ENCODE measurements around the gene ARAP1. TPM values are rescaled to one million over a fixed set of nuclear protein-coding genes. Genes with fewer than 3 reads are reported as not detected.

The ARAP1 gene
- total RNA-seq, 1 donor from 2014 or later, result 55.1 TPM

DNA sequence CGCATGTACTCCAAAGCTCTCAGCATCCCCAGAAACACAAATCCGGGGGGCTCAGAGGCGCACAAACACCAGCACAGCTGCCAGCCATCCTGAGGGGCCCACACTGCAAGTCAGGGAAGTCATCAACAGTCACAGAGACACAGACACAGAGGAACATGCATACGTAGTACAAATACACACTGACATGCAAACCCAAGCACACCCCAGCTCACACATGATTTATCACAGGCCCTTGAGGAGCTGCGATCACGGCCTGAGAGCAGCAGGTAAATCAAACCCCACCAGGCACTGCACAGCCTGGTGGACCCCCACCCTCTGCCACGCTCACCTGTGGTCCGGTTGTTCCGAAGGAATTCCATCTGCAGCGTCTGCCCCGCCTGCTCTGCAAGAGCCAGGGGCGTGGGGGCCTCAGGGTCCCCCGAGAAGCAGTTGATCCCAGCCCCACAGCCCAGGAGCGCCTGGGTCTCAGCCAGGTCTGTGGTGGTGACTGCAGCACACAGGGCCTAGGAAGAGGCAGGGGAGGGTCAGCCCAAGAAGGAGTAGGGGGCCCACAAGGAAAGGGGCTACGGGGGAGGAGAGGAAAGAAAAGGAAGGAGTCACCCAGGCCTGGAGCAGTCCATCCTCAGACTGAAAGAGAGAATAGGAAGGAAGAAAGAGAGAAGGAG is 49.5 kb downstream of the ARAP1 start:
- no peak for DNase-seq (ENCODE audit: low spot score)
- no peak overlapping the region for H3K27ac Mint-ChIP-seq (ENCODE audit: unreplicated experiment)
- H3K4me1 Mint-ChIP-seq (ENCODE audit: unreplicated experiment), result peaks cover 10% of the 10 kb centered on the region
- peak overlapping the region; percentile 59 for H3K4me3 Mint-ChIP-seq (ENCODE audit: unreplicated experiment)
- H3K36me3 Mint-ChIP-seq (ENCODE audit: low read depth, unreplicated experiment), result peaks cover 47% of the 10 kb centered on the region
- H3K27me3 Mint-ChIP-seq (ENCODE audit: unreplicated experiment), result peaks cover 20% of the 10 kb centered on the region
- TF ChIP-seq, protein P1, sequence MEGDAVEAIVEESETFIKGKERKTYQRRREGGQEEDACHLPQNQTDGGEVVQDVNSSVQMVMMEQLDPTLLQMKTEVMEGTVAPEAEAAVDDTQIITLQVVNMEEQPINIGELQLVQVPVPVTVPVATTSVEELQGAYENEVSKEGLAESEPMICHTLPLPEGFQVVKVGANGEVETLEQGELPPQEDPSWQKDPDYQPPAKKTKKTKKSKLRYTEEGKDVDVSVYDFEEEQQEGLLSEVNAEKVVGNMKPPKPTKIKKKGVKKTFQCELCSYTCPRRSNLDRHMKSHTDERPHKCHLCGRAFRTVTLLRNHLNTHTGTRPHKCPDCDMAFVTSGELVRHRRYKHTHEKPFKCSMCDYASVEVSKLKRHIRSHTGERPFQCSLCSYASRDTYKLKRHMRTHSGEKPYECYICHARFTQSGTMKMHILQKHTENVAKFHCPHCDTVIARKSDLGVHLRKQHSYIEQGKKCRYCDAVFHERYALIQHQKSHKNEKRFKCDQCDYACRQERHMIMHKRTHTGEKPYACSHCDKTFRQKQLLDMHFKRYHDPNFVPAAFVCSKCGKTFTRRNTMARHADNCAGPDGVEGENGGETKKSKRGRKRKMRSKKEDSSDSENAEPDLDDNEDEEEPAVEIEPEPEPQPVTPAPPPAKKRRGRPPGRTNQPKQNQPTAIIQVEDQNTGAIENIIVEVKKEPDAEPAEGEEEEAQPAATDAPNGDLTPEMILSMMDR (IDR thresholded peaks at IDR 0.05; ENCODE audit: unreplicated experiment), result no peak
- no peaks in the 10 kb centered on the region for H3K9me3 Mint-ChIP-seq (ENCODE audit: unreplicated experiment)

DNA sequence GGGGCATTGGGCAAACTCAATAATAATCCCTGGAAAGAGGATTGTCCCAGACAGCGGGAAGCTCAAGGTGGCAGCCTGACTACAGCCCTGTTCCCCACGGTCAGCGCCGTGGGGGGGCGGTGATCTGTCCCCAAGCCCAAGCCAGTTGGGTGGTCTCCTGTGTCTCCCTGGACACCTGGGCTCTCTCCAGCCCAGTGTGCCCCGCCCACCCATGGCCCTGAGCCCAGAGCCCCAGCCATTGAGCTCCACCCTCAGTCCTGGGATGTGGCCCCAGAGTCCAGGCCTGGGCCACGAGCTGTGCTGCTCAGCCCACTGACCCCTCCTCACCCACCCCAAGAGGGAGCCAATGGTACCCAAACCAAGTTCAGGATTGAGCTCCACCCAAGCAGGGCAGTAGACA is 50.1 kb downstream of the ARAP1 start:
- DNase-seq (ENCODE audit: low spot score), result no peak
- H3K27me3 Mint-ChIP-seq (ENCODE audit: unreplicated experiment), result peaks cover 18% of the 10 kb centered on the region
- no peak overlapping the region for H3K27ac Mint-ChIP-seq (ENCODE audit: unreplicated experiment)
- peaks cover 5% of the 10 kb centered on the region for H3K4me1 Mint-ChIP-seq (ENCODE audit: unreplicated experiment)
- no peak overlapping the region for H3K4me3 Mint-ChIP-seq (ENCODE audit: unreplicated experiment)
- H3K36me3 Mint-ChIP-seq (ENCODE audit: low read depth, unreplicated experiment), result peaks cover 41% of the 10 kb centered on the region
- H3K9me3 Mint-ChIP-seq (ENCODE audit: unreplicated experiment), result no peaks in the 10 kb centered on the region
- TF ChIP-seq, protein P1 (IDR thresholded peaks at IDR 0.05; ENCODE audit: unreplicated experiment), result no peak

DNA sequence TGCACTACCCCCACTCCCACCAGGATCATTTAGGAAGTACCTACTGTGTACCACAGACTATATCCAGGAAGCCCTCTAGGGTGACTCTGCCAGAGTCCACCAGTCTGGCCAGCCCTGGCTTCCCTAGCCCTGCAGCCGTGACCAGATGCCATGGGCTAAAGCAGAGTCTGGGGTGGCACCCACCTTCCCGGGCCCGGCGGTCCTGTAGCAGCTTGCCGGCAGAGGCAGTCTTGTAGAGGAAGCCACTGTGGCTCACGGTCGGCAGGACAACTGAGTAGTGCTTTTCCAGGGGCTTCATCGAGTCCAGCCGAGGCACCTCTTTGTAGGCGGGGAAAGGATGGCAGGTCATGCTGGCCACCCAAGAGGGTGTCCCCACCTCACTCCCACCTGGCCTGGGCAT is 50.7 kb downstream of the ARAP1 start:
- no peak for DNase-seq (ENCODE audit: low spot score)
- Mint-ChIP-seq H3K36me3 (ENCODE audit: low read depth, unreplicated experiment) (peaks cover 37% of the 10 kb centered on the region), H3K27me3 (ENCODE audit: unreplicated experiment) (peaks cover 18% of the 10 kb centered on the region), H3K9me3 (ENCODE audit: unreplicated experiment) (no peaks in the 10 kb centered on the region), H3K27ac (ENCODE audit: unreplicated experiment) (no peak overlapping the region), H3K4me3 (ENCODE audit: unreplicated experiment) (peak overlapping the region; percentile 61), H3K4me1 (ENCODE audit: unreplicated experiment) (peaks cover 3% of the 10 kb centered on the region)
- TF ChIP-seq, protein P1 (IDR thresholded peaks at IDR 0.05; ENCODE audit: unreplicated experiment), result no peak

DNA sequence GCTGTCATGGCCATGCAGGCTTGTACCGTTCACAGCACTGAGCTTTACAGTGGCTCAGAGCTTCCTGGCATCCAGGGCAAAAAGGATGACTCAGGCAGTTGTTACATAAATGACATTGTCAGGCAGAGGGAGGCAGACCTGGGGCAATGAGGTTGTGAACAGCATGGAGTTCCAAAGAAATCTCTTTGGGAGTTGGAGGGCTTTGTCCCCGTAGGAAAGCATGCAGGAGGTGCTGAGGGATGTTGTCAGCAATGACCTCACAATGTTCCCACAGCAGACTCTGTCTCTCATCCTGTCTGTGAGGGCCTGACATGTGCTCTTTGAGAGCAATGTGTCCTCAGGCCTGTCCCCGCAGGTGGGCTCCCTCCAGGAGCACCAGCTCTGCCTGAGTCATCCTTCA is 52.1 kb downstream of the ARAP1 start:
- DNase-seq (ENCODE audit: low spot score), result no peak
- Mint-ChIP-seq H3K27me3 (ENCODE audit: unreplicated experiment) (peaks cover 17% of the 10 kb centered on the region), H3K36me3 (ENCODE audit: low read depth, unreplicated experiment) (peaks cover 31% of the 10 kb centered on the region), H3K4me1 (ENCODE audit: unreplicated experiment) (no peaks in the 10 kb centered on the region), H3K27ac (ENCODE audit: unreplicated experiment) (peak overlapping the region; percentile 4), H3K9me3 (ENCODE audit: unreplicated experiment) (no peaks in the 10 kb centered on the region), H3K4me3 (ENCODE audit: unreplicated experiment) (peak overlapping the region; percentile 57)
- TF ChIP-seq, protein P1 (IDR thresholded peaks at IDR 0.05; ENCODE audit: unreplicated experiment), result no peak

DNA sequence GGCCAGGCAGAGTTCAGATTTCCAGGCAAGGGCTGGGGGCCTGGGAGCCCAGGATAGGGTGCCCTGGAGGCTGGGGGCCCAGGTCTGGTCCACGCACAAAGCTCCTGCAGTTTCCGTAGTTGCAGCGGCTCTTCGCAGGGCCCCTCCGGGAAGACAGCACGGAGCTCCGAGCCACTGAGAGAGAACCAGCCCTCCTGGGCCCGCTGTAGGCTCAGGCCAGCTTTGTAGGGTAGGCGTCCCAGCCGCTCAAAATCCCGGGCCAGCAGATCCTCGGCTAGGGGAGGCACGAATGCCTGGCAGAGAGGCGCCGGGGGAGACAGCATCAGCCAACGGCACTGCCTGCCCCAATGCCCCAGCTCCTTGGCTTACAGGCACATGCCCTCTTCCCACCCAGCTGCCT is 54.4 kb downstream of the ARAP1 start:
- Mint-ChIP-seq H3K36me3 (ENCODE audit: low read depth, unreplicated experiment) (peaks cover 44% of the 10 kb centered on the region), H3K4me1 (ENCODE audit: unreplicated experiment) (no peaks in the 10 kb centered on the region)
- no peak for DNase-seq (ENCODE audit: low spot score)

More for the DNA sequence above, 54.4 kb downstream of the ARAP1 start:
- Mint-ChIP-seq H3K9me3 (ENCODE audit: unreplicated experiment) (no peaks in the 10 kb centered on the region), H3K27ac (ENCODE audit: unreplicated experiment) (no peak overlapping the region), H3K4me3 (ENCODE audit: unreplicated experiment) (no peak overlapping the region), H3K27me3 (ENCODE audit: unreplicated experiment) (peaks cover 24% of the 10 kb centered on the region)
- TF ChIP-seq, protein P1 (IDR thresholded peaks at IDR 0.05; ENCODE audit: unreplicated experiment), result no peak
